ENCODE results near the gene ALLC.

The ALLC gene

DNA sequence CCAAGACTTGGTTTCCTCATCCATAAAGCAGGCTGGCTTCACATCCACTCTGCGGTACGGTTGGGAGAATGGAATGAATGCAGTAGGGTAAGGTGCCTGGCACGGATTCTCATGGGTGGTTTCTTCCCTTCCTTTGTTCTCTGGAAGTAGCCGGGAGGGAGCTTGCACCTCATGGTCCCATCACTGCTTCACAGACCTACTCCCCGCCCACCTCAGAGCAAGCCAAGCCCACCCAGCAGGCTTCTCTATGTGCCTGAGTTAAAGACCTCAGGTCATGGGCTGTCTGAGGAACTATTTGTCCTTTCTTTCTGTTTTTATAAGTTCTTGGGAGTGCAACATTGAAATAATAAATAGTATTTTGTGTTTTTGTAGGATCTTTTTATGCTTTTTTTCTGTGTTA is 48.9 kb downstream of the ALLC start:
- no peak overlapping the region for H3K27ac ChIP-seq
- H3K4me3 ChIP-seq (IDR thresholded peaks at IDR 0.05; ENCODE audit: insufficient read depth, low read depth, low read length) = no peak overlapping the region
- no peaks in the 10 kb centered on the region for H4K20me1 ChIP-seq (ENCODE audit: insufficient read depth)
- no peaks in the 10 kb centered on the region for H3K4me1 ChIP-seq (ENCODE audit: low read depth, poor library complexity, severe bottlenecking)
- H3K4me2 ChIP-seq = no peak overlapping the region
- H3K27me3 ChIP-seq (ENCODE audit: insufficient read depth, low read depth) = no peaks in the 10 kb centered on the region
- H3K79me2 ChIP-seq (ENCODE audit: insufficient read depth, low read depth) = no peaks in the 10 kb centered on the region
- H2AFZ ChIP-seq (ENCODE audit: low read depth) = no peak overlapping the region
- no peak overlapping the region for H3K9ac ChIP-seq
- TF ChIP-seq, protein P1, sequence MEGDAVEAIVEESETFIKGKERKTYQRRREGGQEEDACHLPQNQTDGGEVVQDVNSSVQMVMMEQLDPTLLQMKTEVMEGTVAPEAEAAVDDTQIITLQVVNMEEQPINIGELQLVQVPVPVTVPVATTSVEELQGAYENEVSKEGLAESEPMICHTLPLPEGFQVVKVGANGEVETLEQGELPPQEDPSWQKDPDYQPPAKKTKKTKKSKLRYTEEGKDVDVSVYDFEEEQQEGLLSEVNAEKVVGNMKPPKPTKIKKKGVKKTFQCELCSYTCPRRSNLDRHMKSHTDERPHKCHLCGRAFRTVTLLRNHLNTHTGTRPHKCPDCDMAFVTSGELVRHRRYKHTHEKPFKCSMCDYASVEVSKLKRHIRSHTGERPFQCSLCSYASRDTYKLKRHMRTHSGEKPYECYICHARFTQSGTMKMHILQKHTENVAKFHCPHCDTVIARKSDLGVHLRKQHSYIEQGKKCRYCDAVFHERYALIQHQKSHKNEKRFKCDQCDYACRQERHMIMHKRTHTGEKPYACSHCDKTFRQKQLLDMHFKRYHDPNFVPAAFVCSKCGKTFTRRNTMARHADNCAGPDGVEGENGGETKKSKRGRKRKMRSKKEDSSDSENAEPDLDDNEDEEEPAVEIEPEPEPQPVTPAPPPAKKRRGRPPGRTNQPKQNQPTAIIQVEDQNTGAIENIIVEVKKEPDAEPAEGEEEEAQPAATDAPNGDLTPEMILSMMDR (conservative IDR thresholded peaks at IDR 0.05; ENCODE audit: low read depth, low read length) = no peak
- H3K36me3 ChIP-seq (ENCODE audit: insufficient read depth) = no peaks in the 10 kb centered on the region

DNA sequence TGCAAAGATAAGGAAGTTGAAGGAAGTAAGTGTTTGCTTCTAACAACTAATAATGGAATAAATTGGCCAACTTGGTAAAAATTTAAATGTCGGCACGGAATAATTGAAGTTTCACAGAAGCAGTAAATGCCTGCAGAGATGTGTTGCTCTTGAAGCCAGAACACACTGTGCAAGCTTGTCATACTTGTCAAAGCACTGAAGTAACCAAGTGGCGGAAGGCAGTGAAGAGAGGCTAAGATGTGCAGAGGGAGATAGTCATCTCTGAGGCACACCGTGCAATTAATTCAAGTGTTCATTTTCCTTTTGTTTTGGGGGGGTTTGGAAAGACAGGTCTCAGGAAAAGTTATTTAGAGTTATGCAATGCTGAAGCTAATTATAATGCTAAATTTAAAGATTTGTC is 50.6 kb downstream of the ALLC start:
- no peaks in the 10 kb centered on the region for H4K20me1 ChIP-seq (ENCODE audit: insufficient read depth)
- H3K27ac ChIP-seq = no peak overlapping the region
- H2AFZ ChIP-seq (ENCODE audit: low read depth) = no peak overlapping the region
- H3K4me3 ChIP-seq (IDR thresholded peaks at IDR 0.05; ENCODE audit: insufficient read depth, low read depth, low read length) = no peak overlapping the region
- no peaks in the 10 kb centered on the region for H3K36me3 ChIP-seq (ENCODE audit: insufficient read depth)
- H3K27me3 ChIP-seq (ENCODE audit: insufficient read depth, low read depth) = no peaks in the 10 kb centered on the region
- H3K4me1 ChIP-seq (ENCODE audit: low read depth, poor library complexity, severe bottlenecking) = no peaks in the 10 kb centered on the region
- no peak overlapping the region for H3K9ac ChIP-seq
- no peak overlapping the region for H3K4me2 ChIP-seq
- H3K79me2 ChIP-seq (ENCODE audit: insufficient read depth, low read depth) = no peaks in the 10 kb centered on the region
- TF ChIP-seq, protein P1 (conservative IDR thresholded peaks at IDR 0.05; ENCODE audit: low read depth, low read length) = no peak

DNA sequence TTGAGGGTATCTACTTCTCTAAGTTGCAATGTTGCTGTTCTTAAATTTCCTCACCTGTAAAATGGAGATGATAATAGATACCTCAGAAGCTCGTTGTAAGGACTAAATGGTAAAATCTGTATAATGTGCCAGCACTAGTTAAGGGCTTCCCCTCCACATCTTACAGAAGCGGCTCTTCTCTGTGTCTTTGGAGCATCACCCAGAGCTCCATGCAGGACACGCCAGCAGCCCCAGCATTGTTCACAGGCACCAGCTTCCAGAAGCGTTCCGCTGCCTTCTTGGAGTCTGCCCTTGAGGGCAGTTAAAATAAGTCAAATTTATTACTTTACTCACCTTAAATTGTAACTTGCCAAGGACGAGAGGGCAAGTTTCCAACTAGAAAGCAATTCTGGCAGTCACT is 51.2 kb downstream of the ALLC start:
- TF ChIP-seq, protein P1 (conservative IDR thresholded peaks at IDR 0.05; ENCODE audit: low read depth, low read length) = no peak
- no peak overlapping the region for H3K4me3 ChIP-seq (IDR thresholded peaks at IDR 0.05; ENCODE audit: insufficient read depth, low read depth, low read length)

DNA sequence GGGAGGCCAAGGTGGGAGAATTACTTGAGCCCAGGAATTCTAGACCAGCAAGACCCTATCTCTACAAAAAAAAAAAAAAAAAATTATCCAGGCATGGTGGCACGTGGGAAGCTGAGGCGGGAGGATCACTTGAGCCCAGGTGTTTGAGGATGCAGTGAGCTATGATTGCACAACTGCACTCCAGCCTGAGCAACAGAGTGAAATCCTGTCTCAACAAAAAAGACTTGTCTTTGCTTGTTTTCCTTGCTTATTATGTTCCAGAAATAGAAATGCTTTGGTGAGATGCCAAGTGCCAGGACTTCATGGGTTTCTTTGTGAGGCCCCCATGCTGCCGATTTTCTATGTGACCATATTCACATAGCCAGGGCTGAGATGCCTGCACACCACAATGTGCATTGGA is 54.4 kb downstream of the ALLC start:
- no peak overlapping the region for H3K9ac ChIP-seq
- H3K4me1 ChIP-seq (ENCODE audit: low read depth, poor library complexity, severe bottlenecking) = no peaks in the 10 kb centered on the region
- H3K27me3 ChIP-seq (ENCODE audit: insufficient read depth, low read depth) = no peaks in the 10 kb centered on the region
- no peaks in the 10 kb centered on the region for H3K36me3 ChIP-seq (ENCODE audit: insufficient read depth)
- H4K20me1 ChIP-seq (ENCODE audit: insufficient read depth) = no peaks in the 10 kb centered on the region
- no peak overlapping the region for H2AFZ ChIP-seq (ENCODE audit: low read depth)
- H3K27ac ChIP-seq = no peak overlapping the region
- TF ChIP-seq, protein P1 (conservative IDR thresholded peaks at IDR 0.05; ENCODE audit: low read depth, low read length) = no peak
- no peak overlapping the region for H3K4me2 ChIP-seq
- H3K79me2 ChIP-seq (ENCODE audit: insufficient read depth, low read depth) = no peaks in the 10 kb centered on the region
- H3K4me3 ChIP-seq (IDR thresholded peaks at IDR 0.05; ENCODE audit: insufficient read depth, low read depth, low read length) = no peak overlapping the region

More for the DNA sequence above, 51.2 kb downstream of the ALLC start:
- Histone ChIP-seq H2AFZ (ENCODE audit: low read depth) (no peak overlapping the region), H3K27me3 (ENCODE audit: insufficient read depth, low read depth) (no peaks in the 10 kb centered on the region), H3K79me2 (ENCODE audit: insufficient read depth, low read depth) (no peaks in the 10 kb centered on the region), H3K36me3 (ENCODE audit: insufficient read depth) (no peaks in the 10 kb centered on the region), H3K27ac (no peak overlapping the region), H3K4me2 (no peak overlapping the region), H4K20me1 (ENCODE audit: insufficient read depth) (no peaks in the 10 kb centered on the region), H3K9ac (no peak overlapping the region), H3K4me1 (ENCODE audit: low read depth, poor library complexity, severe bottlenecking) (no peaks in the 10 kb centered on the region)

All from KMS-11 (cell line).